BJ (cell line): ENCODE data around the gene PTPRG. TPM values are rescaled to one million over a fixed set of nuclear protein-coding genes. Genes with fewer than 3 reads are reported as not detected.

Experiments
- CTCF ChIA-PET: fragments of 350-600 bp; formaldehyde crosslinking; extraction: SDS; loops from one replicate; lab custom pipeline; 2021; ENCODE audit warnings: antibody characterized with exemption, inconsistent platforms; lab: Yijun Ruan, JAX
- POLR2A ChIA-PET: fragments of 300-600 bp; sonication (Branson Sonifier 250); formaldehyde crosslinking; extraction: SDS; loops from one replicate; lab custom pipeline; 2021; ENCODE audit warnings: antibody characterized with exemption; lab: Charles Lee
- DNase-seq: peaks from one replicate; pipeline ENCODE4 v3.0.0-alpha.2; 2011; ENCODE audit warnings: low read depth
- H3K27me3 ChIP-seq: 2 replicates; pipeline ENCODE4 v1.6.0; 2011; ENCODE audit warnings: low read length; ENCODE audit not compliant: control insufficient read depth, insufficient read depth
- H3K36me3 ChIP-seq: 2 replicates; pipeline ENCODE4 v1.5.1; 2011; ENCODE audit warnings: low read length; ENCODE audit not compliant: control insufficient read depth, insufficient read depth
- H3K4me3 ChIP-seq: 2 replicates; pipeline ENCODE4 v1.5.1; 2011; ENCODE audit warnings: low read depth, mild to moderate bottlenecking, control low read depth, low read length
- polyA plus RNA-seq: library from polyadenylated mRNA; depleted of rRNA; stranded (reverse); fragments of >200 nt; gene quantifications from 2 replicates; pipeline ENCODE4 v1.2.3, GENCODE V29; 2011
- TF ChIP-seq, protein P1 (sequence below): IDR thresholded peaks from 2 replicates; pipeline ENCODE4 v1.5.1; 2011; ENCODE audit warnings: low read depth, mild to moderate bottlenecking, control low read depth, inconsistent platforms, low read length, moderate library complexity; ENCODE audit not compliant: insufficient read depth

PTPRG gene
- polyA plus RNA-seq, 1 experiment: 20.8 TPM

DNA sequence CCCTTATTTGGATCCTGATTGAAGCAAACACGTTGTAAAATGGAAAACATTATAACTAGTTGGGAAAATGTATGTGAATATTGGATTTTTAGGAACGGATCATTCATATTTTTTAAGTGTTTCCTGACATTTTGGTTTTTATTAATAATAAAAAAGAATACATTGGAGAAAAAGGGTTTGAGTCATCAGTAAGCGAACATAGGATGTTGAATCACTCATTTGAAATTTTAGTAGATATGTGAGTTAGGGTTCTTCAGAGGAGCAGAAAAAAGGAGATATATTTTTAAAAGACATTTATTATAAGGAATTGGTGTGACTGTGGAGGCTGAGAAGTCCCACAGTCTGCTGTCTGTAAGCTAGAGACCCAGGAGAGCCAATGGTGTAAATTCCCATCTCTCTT lies 258.5 kb downstream of the PTPRG start:
- H3K27me3 ChIP-seq: no peaks in the 10 kb centered on the region
- DNase-seq: no peak
- ChIA-PET POLR2A (no interaction called here), CTCF (no interaction called here)
- H3K4me3 ChIP-seq: no peak overlapping the region
- no peaks in the 10 kb centered on the region for H3K36me3 ChIP-seq
- TF ChIP-seq, protein P1, sequence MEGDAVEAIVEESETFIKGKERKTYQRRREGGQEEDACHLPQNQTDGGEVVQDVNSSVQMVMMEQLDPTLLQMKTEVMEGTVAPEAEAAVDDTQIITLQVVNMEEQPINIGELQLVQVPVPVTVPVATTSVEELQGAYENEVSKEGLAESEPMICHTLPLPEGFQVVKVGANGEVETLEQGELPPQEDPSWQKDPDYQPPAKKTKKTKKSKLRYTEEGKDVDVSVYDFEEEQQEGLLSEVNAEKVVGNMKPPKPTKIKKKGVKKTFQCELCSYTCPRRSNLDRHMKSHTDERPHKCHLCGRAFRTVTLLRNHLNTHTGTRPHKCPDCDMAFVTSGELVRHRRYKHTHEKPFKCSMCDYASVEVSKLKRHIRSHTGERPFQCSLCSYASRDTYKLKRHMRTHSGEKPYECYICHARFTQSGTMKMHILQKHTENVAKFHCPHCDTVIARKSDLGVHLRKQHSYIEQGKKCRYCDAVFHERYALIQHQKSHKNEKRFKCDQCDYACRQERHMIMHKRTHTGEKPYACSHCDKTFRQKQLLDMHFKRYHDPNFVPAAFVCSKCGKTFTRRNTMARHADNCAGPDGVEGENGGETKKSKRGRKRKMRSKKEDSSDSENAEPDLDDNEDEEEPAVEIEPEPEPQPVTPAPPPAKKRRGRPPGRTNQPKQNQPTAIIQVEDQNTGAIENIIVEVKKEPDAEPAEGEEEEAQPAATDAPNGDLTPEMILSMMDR: no peak

DNA sequence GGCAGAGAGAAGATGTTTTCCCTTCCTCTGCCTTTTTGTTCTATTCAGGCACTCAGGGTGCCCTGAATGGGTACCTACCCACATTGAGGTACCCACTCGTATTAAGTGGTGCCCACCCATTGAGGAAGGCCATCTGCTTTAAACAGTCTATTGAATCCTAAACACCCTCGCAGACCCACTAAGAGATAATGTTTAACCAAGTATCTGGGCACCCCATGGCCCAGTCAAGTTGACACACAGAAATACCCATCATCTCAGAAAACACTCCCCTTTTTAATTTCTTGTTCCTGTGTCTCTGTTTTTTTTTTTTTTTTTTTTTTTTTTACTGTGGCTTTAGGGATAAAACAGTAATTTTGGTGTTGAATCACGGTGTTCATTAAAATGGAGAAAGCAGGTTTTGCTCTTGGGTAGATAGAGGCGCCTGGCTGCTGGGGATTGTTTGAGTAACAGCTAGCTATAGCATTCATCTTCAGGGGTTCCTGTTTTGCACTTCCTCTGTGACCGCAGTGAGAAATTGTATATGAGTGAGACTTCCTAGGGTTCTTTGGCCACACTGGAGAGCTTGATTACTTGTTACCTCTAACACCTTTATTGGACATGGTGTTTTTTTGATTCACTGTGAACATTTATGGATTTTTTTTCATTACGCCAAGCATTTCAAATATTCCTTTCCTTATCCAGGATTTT lies 259.1 kb downstream of the PTPRG start:
- no peak for DNase-seq
- CTCF ChIA-PET: no interaction called here
- POLR2A ChIA-PET: no interaction called here

DNA sequence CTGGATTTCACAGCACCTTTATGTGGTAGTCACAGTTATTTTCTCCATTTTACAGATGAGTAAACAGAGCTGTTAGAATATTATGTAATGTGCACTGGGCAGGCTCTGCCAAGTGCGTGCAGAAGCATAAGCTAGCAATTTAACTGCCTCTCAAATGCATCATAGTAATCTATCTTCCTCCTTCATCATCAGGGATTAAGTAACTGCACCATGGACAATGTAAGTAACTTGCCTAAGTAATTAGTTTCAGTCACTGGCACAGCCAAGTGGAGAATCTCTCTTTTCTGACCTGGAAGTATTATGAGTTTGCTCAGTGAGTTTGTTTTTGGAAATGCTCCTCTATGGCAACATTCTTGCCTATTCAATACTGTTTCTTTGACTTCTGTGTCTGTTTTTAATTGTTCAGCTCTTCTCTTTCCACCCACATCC lies 260.5 kb downstream of the PTPRG start:
- Histone ChIP-seq H3K36me3 (no peaks in the 10 kb centered on the region), H3K27me3 (no peaks in the 10 kb centered on the region), H3K4me3 (no peak overlapping the region)
- peak; percentile 79 for DNase-seq
- TF ChIP-seq, protein P1: no peak
- POLR2A ChIA-PET: no interaction called here
- CTCF ChIA-PET: interaction anchor here (0.7 to 1.3 kb wide), 3 partner anchors 9 to 366 kb away, joined by 3 read pairs; no protein-coding TSS in a partner anchor

More for the DNA sequence above, 259.1 kb downstream of the PTPRG start:
- Histone ChIP-seq H3K36me3 (no peaks in the 10 kb centered on the region), H3K4me3 (no peak overlapping the region), H3K27me3 (no peaks in the 10 kb centered on the region)
- TF ChIP-seq, protein P1: no peak

- POLR2A ChIA-PET: no interaction called here
- Histone ChIP-seq H3K27me3 (no peaks in the 10 kb centered on the region), H3K4me3 (no peak overlapping the region), H3K36me3 (no peaks in the 10 kb centered on the region)
- CTCF ChIA-PET: interaction anchor here (0.6 to 1.3 kb wide), 3 partner anchors 10 to 365 kb away, joined by 3 read pairs; no protein-coding TSS in a partner anchor
- TF ChIP-seq, protein P1: no peak
- no peak for DNase-seq
These were observed 261.2 kb downstream of the PTPRG start for GRCh38 chr3:61822588-61822987.

DNA sequence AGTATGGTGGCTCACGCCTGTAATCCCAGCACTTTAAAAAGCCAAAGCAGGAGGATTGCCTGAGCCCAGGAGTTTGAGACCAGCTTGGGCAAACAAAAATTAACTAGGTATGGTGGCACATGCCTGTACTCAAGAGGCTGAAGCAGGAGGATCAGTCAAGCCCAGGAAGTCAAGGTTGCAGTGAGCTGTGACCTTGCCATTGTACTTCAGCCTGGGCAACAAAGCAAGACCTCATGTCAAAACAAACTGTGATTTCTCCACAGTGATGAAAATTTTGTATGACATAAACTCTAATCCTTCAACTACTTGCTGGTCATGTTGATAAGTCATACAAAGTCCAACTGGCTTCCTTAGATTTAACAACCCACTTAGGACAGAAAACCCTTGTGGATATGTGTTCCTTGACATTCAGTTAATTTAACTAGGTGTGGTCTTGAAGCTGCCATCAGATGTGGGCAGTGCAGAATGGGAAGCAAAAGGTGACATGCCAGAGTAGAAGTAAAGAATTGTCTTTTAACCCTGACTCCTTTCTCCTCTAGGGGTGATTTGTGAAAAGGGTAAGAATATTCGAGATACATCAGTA lies 263.3 kb downstream of the PTPRG start:
- ChIA-PET CTCF (no interaction called here), POLR2A (no interaction called here)
- TF ChIP-seq, protein P1: no peak
- Histone ChIP-seq H3K36me3 (no peaks in the 10 kb centered on the region), H3K4me3 (no peak overlapping the region), H3K27me3 (no peaks in the 10 kb centered on the region)
- no peak for DNase-seq
